ENCODE results near the gene SLC6A3.
A peak's percentile ranks its signal among the peaks of the same experiment; 100 is the strongest.

Gene SLC6A3

GRCh38 chr5:1386274-1386717, 58.9 kb downstream of the SLC6A3 start:
- no peaks in the 10 kb centered on the region for H3K36me3 Mint-ChIP-seq
- peaks cover 11% of the 10 kb centered on the region for H3K27me3 Mint-ChIP-seq
- ATAC-seq (ENCODE audit: low read depth) = peak; percentile 76
- peak overlapping the region; percentile 97 for H3K4me3 Mint-ChIP-seq
- peaks cover 24% of the 10 kb centered on the region for H3K4me1 Mint-ChIP-seq
- DNase-seq (ENCODE audit: low spot score in 2 of 2) = peak in 1 of 2 donors; percentile 70
- H3K27ac Mint-ChIP-seq = peak overlapping the region; percentile 97
- H3K9me3 Mint-ChIP-seq = peaks cover 7% of the 10 kb centered on the region

- Mint-ChIP-seq H3K27me3 (peaks cover 11% of the 10 kb centered on the region), H3K4me3 (peak overlapping the region; percentile 97), H3K36me3 (no peaks in the 10 kb centered on the region), H3K4me1 (peaks cover 28% of the 10 kb centered on the region), H3K27ac (peak overlapping the region; percentile 97), H3K9me3 (peaks cover 7% of the 10 kb centered on the region)
- DNase-seq (ENCODE audit: low spot score in 2 of 2) (peak; percentile 84 to 86), ATAC-seq (ENCODE audit: low read depth) (peak; percentile 84)
These were observed 59.6 kb downstream of the SLC6A3 start for GRCh38 chr5:1385395-1386273.

- Mint-ChIP-seq H3K27me3 (peaks cover 11% of the 10 kb centered on the region), H3K9me3 (peaks cover 7% of the 10 kb centered on the region), H3K27ac (no peak overlapping the region), H3K4me3 (no peak overlapping the region), H3K36me3 (no peaks in the 10 kb centered on the region), H3K4me1 (peaks cover 30% of the 10 kb centered on the region)
- no peak for ATAC-seq (ENCODE audit: low read depth)
- DNase-seq (ENCODE audit: low spot score in 2 of 2) = no peak
These were observed 60.7 kb downstream of the SLC6A3 start for GRCh38 chr5:1384521-1384920.

GRCh38 chr5:1383886-1384401, 61.3 kb downstream of the SLC6A3 start:
- H3K9me3 Mint-ChIP-seq = peaks cover 7% of the 10 kb centered on the region
- no peak overlapping the region for H3K4me3 Mint-ChIP-seq
- no peak overlapping the region for H3K27ac Mint-ChIP-seq
- H3K4me1 Mint-ChIP-seq = peaks cover 30% of the 10 kb centered on the region
- DNase-seq (ENCODE audit: low spot score in 2 of 2) (no peak), ATAC-seq (ENCODE audit: low read depth) (no peak)
- no peaks in the 10 kb centered on the region for H3K36me3 Mint-ChIP-seq
- H3K27me3 Mint-ChIP-seq = peaks cover 8% of the 10 kb centered on the region

- DNase-seq (ENCODE audit: low spot score in 2 of 2) = no peak
- H3K4me1 Mint-ChIP-seq = peaks cover 25% of the 10 kb centered on the region
- H3K4me3 Mint-ChIP-seq = no peak overlapping the region
- no peak for ATAC-seq (ENCODE audit: low read depth)
- peaks cover 2% of the 10 kb centered on the region for H3K9me3 Mint-ChIP-seq
- H3K27me3 Mint-ChIP-seq = peaks cover 3% of the 10 kb centered on the region
- peak overlapping the region; percentile 31 for H3K27ac Mint-ChIP-seq
- H3K36me3 Mint-ChIP-seq = no peaks in the 10 kb centered on the region
These were observed 61.9 kb downstream of the SLC6A3 start for GRCh38 chr5:1383344-1383743.

- Mint-ChIP-seq H3K9me3 (no peaks in the 10 kb centered on the region), H3K27ac (no peak overlapping the region), H3K36me3 (no peaks in the 10 kb centered on the region), H3K4me3 (no peak overlapping the region), H3K27me3 (no peaks in the 10 kb centered on the region), H3K4me1 (peaks cover 23% of the 10 kb centered on the region)
- ATAC-seq (ENCODE audit: low read depth) = no peak
- DNase-seq (ENCODE audit: low spot score in 2 of 2) = no peak
These were observed 63.0 kb downstream of the SLC6A3 start for GRCh38 chr5:1382248-1382700.

- Mint-ChIP-seq H3K36me3 (no peaks in the 10 kb centered on the region), H3K9me3 (no peaks in the 10 kb centered on the region), H3K4me3 (peak overlapping the region; percentile 43), H3K4me1 (peaks cover 18% of the 10 kb centered on the region), H3K27ac (no peak overlapping the region), H3K27me3 (no peaks in the 10 kb centered on the region)
- DNase-seq (ENCODE audit: low spot score in 2 of 2) (no peak), ATAC-seq (ENCODE audit: low read depth) (no peak)
These were observed 63.6 kb downstream of the SLC6A3 start for GRCh38 chr5:1381370-1382247.

- H3K9me3 Mint-ChIP-seq = no peaks in the 10 kb centered on the region
- no peaks in the 10 kb centered on the region for H3K36me3 Mint-ChIP-seq
- peaks cover 16% of the 10 kb centered on the region for H3K4me1 Mint-ChIP-seq
- ATAC-seq (ENCODE audit: low read depth) (no peak), DNase-seq (ENCODE audit: low spot score in 2 of 2) (no peak)
- no peak overlapping the region for H3K27ac Mint-ChIP-seq
- H3K27me3 Mint-ChIP-seq = no peaks in the 10 kb centered on the region
- H3K4me3 Mint-ChIP-seq = peak overlapping the region; percentile 43
These were observed 64.3 kb downstream of the SLC6A3 start for GRCh38 chr5:1380910-1381309.

GRCh38 chr5:1380011-1380817, 65.0 kb downstream of the SLC6A3 start:
- peak; percentile 95 for ATAC-seq (ENCODE audit: low read depth)
- Mint-ChIP-seq H3K36me3 (no peaks in the 10 kb centered on the region), H3K27ac (no peak overlapping the region), H3K9me3 (no peaks in the 10 kb centered on the region), H3K4me3 (peak overlapping the region; percentile 85), H3K27me3 (no peaks in the 10 kb centered on the region), H3K4me1 (peaks cover 12% of the 10 kb centered on the region)
- peak; percentile 72 to 75 for DNase-seq (ENCODE audit: low spot score in 2 of 2)

GRCh38 chr5:1378866-1379659, 66.2 kb downstream of the SLC6A3 start:
- H3K9me3 Mint-ChIP-seq = no peaks in the 10 kb centered on the region
- ATAC-seq (ENCODE audit: low read depth) (no peak), DNase-seq (ENCODE audit: low spot score in 2 of 2) (no peak)
- H3K27me3 Mint-ChIP-seq = no peaks in the 10 kb centered on the region
- no peak overlapping the region for H3K4me3 Mint-ChIP-seq
- H3K4me1 Mint-ChIP-seq = peaks cover 16% of the 10 kb centered on the region
- H3K27ac Mint-ChIP-seq = no peak overlapping the region
- no peaks in the 10 kb centered on the region for H3K36me3 Mint-ChIP-seq

- H3K27me3 Mint-ChIP-seq = no peaks in the 10 kb centered on the region
- ATAC-seq (ENCODE audit: low read depth) (no peak), DNase-seq (ENCODE audit: low spot score in 2 of 2) (no peak)
- no peaks in the 10 kb centered on the region for H3K36me3 Mint-ChIP-seq
- H3K4me1 Mint-ChIP-seq = peaks cover 18% of the 10 kb centered on the region
- H3K9me3 Mint-ChIP-seq = no peaks in the 10 kb centered on the region
- no peak overlapping the region for H3K27ac Mint-ChIP-seq
- H3K4me3 Mint-ChIP-seq = no peak overlapping the region
These were observed 67.1 kb downstream of the SLC6A3 start for GRCh38 chr5:1378096-1378495.

- Mint-ChIP-seq H3K9me3 (no peaks in the 10 kb centered on the region), H3K27me3 (no peaks in the 10 kb centered on the region), H3K4me3 (no peak overlapping the region), H3K36me3 (no peaks in the 10 kb centered on the region), H3K27ac (no peak overlapping the region), H3K4me1 (peaks cover 26% of the 10 kb centered on the region)
- ATAC-seq (ENCODE audit: low read depth) = no peak
- DNase-seq (ENCODE audit: low spot score in 2 of 2) = no peak
These were observed 68.3 kb downstream of the SLC6A3 start for GRCh38 chr5:1376981-1377380.

Measured in memory B cell (primary cell).